Brain microvascular endothelial cell (primary cell): ENCODE measurements around the gene HSPA1L.
"Not testable (repeated sequence)": the region's sequence is repeated elsewhere in the genome, so short reads cannot be mapped to it uniquely, and the experiment has no call there.

Source experiments
- DNase-seq: peaks from one replicate; pipeline ENCODE4 v3.0.0-alpha.2; 2020
- H3K27ac ChIP-seq: fragments of 250-450 bp; sonication (Bioruptor Pico); 2 replicates; pipeline ENCODE4 v1.5.1; 2020; ENCODE audit warnings: mild to moderate bottlenecking, moderate library complexity
- H3K27me3 ChIP-seq: fragments of 250-450 bp; sonication (Bioruptor Pico); replicated peaks from 2 replicates; pipeline ENCODE4 v1.5.1; 2020; ENCODE audit warnings: mild to moderate bottlenecking
- H3K36me3 ChIP-seq: fragments of 250-450 bp; sonication (Bioruptor Pico); replicated peaks from 2 replicates; pipeline ENCODE4 v1.5.1; 2020; ENCODE audit warnings: mild to moderate bottlenecking
- H3K4me3 ChIP-seq: 2 replicates; pipeline ENCODE4 v1.5.1; 2011; ENCODE audit warnings: low read depth, mild to moderate bottlenecking, control low read depth, low read length, moderate library complexity
- CTCF ChIP-seq: IDR thresholded peaks from 2 replicates; pipeline ENCODE4 v1.5.1; 2011; ENCODE audit warnings: low read depth, mild to moderate bottlenecking, moderate library complexity, low read length, control low read depth, inconsistent platforms; ENCODE audit errors: missing control alignments
- in situ Hi-C: cut with HindIII; loops from 2 replicates; pipeline ENCODE4 v1.10.0; 2017; ENCODE audit warnings: low sequenced_read_pairs, low pct_ligation_motif_present

HSPA1L gene

GRCh38 chr6:31814677-31815024 lies 432 bp downstream of the HSPA1L start:
- no peaks in the 10 kb centered on the region for H3K36me3 ChIP-seq
- peak overlapping the region; percentile 73 for H3K4me3 ChIP-seq
- no peaks in the 10 kb centered on the region for H3K27me3 ChIP-seq
- no peak for TF ChIP-seq CTCF
- in situ Hi-C loops, result no loop called here
- peak overlapping the region; percentile 90 for H3K27ac ChIP-seq
- peak; percentile 94 for DNase-seq

- no peaks in the 10 kb centered on the region for H3K36me3 ChIP-seq
- peak overlapping the region; percentile 80 for H3K27ac ChIP-seq
- in situ Hi-C loops, result no loop called here
- TF ChIP-seq CTCF, result no peak
- DNase-seq, result no peak
- H3K27me3 ChIP-seq, result no peaks in the 10 kb centered on the region
- H3K4me3 ChIP-seq, result no peak overlapping the region
Observed at GRCh38 chr6:31813465-31813849, 1.6 kb downstream of the HSPA1L start.

- no peak for TF ChIP-seq CTCF
- DNase-seq, result no peak
- Histone ChIP-seq H3K36me3 (no peaks in the 10 kb centered on the region), H3K27me3 (no peaks in the 10 kb centered on the region), H3K27ac (no peak overlapping the region), H3K4me3 (no peak overlapping the region)
- in situ Hi-C loops, result no loop called here
Observed at GRCh38 chr6:31811645-31812044, 3.4 kb downstream of the HSPA1L start.

- H3K27ac ChIP-seq, DNase-seq, H3K36me3 ChIP-seq, H3K4me3 ChIP-seq, in situ Hi-C loops, H3K27me3 ChIP-seq: not testable (repeated sequence)
Observed at GRCh38 chr6:31808599-31808998, 6.5 kb downstream of the HSPA1L start.

GRCh38 chr6:31806470-31807272 lies 8.4 kb downstream of the HSPA1L start, which contains the start of gene LSM2:
LSM2 (minus strand) TSS chr6:31806966; CDS start chr6:31806757, 209 bp downstream.
- Histone ChIP-seq H3K4me3 (peak within 1 kb of the TSS; percentile 81), H3K27me3 (no peaks in the 10 kb centered on the region), H3K36me3 (peaks cover 2% of the 10 kb centered on the region), H3K27ac (peak within 1 kb of the TSS; percentile 59)
- in situ Hi-C loops, result no loop called here
- DNase-seq, result peak; percentile 95
- peak; percentile 23 for TF ChIP-seq CTCF

GRCh38 chr6:31805939-31806469 lies 9.1 kb downstream of the HSPA1L start:
- peaks cover 2% of the 10 kb centered on the region for H3K36me3 ChIP-seq
- H3K27me3 ChIP-seq, result no peaks in the 10 kb centered on the region
- no peak for DNase-seq
- H3K27ac ChIP-seq, result peak overlapping the region; percentile 59
- in situ Hi-C loops, result no loop called here
- H3K4me3 ChIP-seq, result peak overlapping the region; percentile 81
- TF ChIP-seq CTCF, result no peak

- DNase-seq, H3K27me3 ChIP-seq, in situ Hi-C loops, H3K36me3 ChIP-seq, H3K4me3 ChIP-seq, H3K27ac ChIP-seq: not testable (repeated sequence)
Observed at GRCh38 chr6:31801031-31801927, 13.8 kb downstream of the HSPA1L start.
